HG03108 (cell line): ENCODE results near the gene LHCGR.
"Not testable (repeated sequence)": the region's sequence is repeated elsewhere in the genome, so short reads cannot be mapped to it uniquely, and the experiment has no call there.

Experiments
- ATAC-seq: cut with Tn5 transposase; IDR thresholded peaks from one replicate; pipeline ENCODE4 v1.9.1; 2021; ENCODE audit warnings: moderate library complexity; ENCODE audit not compliant: unreplicated experiment

Gene LHCGR

GRCh38 chr2:48749291-48750127 is 6.0 kb downstream of the LHCGR start:
- ATAC-seq, result peak; percentile 39

GRCh38 chr2:48747319-48747718 is 8.2 kb downstream of the LHCGR start:
- ATAC-seq, result no peak

- not testable (repeated sequence) for ATAC-seq
Measured at GRCh38 chr2:48739236-48739635, 16.3 kb downstream of the LHCGR start.

GRCh38 chr2:48738806-48739205 is 16.7 kb downstream of the LHCGR start:
- no peak for ATAC-seq

GRCh38 chr2:48736251-48736650 is 19.3 kb downstream of the LHCGR start:
- ATAC-seq, result no peak

GRCh38 chr2:48734576-48735303 is 20.8 kb downstream of the LHCGR start:
- no peak for ATAC-seq

- ATAC-seq, result no peak
Measured at GRCh38 chr2:48733067-48733503, 22.4 kb downstream of the LHCGR start.

- ATAC-seq, result no peak
Measured at GRCh38 chr2:48728840-48729239, 26.7 kb downstream of the LHCGR start.

- no peak for ATAC-seq
Measured at GRCh38 chr2:48728295-48728694, 27.2 kb downstream of the LHCGR start.

- ATAC-seq, result no peak
Measured at GRCh38 chr2:48727560-48727959, 28.0 kb downstream of the LHCGR start.

- no peak for ATAC-seq
Measured at GRCh38 chr2:48725696-48726494, 29.6 kb downstream of the LHCGR start.

- no peak for ATAC-seq
Measured at GRCh38 chr2:48724278-48724677, 31.2 kb downstream of the LHCGR start.

GRCh38 chr2:48723129-48723528 is 32.4 kb downstream of the LHCGR start:
- no peak for ATAC-seq

GRCh38 chr2:48722391-48722790 is 33.1 kb downstream of the LHCGR start:
- no peak for ATAC-seq

- ATAC-seq, result no peak
Measured at GRCh38 chr2:48721158-48721557, 34.4 kb downstream of the LHCGR start.

- no peak for ATAC-seq
Measured at GRCh38 chr2:48719480-48720177, 35.9 kb downstream of the LHCGR start.

- no peak for ATAC-seq
Measured at GRCh38 chr2:48717846-48718245, 37.7 kb downstream of the LHCGR start.

- ATAC-seq, result no peak
Measured at GRCh38 chr2:48715956-48716355, 39.6 kb downstream of the LHCGR start.

- ATAC-seq, result no peak
Measured at GRCh38 chr2:48715042-48715899, 40.3 kb downstream of the LHCGR start.

- no peak for ATAC-seq
Measured at GRCh38 chr2:48714245-48714644, 41.3 kb downstream of the LHCGR start.
